GM12878 (cell line): ENCODE measurements around the gene TRIOBP. TPM values are rescaled to one million over a fixed set of nuclear protein-coding genes. Genes with fewer than 3 reads are reported as not detected.
A peak's percentile ranks its signal among the peaks of the same experiment; 100 is the strongest.

Experiments used
- ASH2L ChIP-seq: fragments of 300-600, 200-600 bp; sonication (generic); IDR thresholded peaks from 2 replicates; pipeline ENCODE4 v1.6.1; 2017; ENCODE audit warnings: low read depth, mild to moderate bottlenecking, borderline replicate concordance
- CBX5 ChIP-seq: sonication (generic); IDR thresholded peaks from 2 replicates; pipeline ENCODE4 v1.6.1; 2016; ENCODE audit warnings: low read depth, moderate library complexity, mild to moderate bottlenecking, inconsistent platforms
- ESRRA ChIP-seq: IDR thresholded peaks from 2 replicates; pipeline ENCODE4 v1.6.1; 2012; ENCODE audit warnings: mild to moderate bottlenecking, low read length, improper control_type of control experiment
- NR2F1 ChIP-seq: fragments of 450-650 bp; conservative IDR thresholded peaks from 2 replicates; pipeline ENCODE4 v1.6.1; 2017; ENCODE audit warnings: mild to moderate bottlenecking
- NRF1 ChIP-seq: conservative IDR thresholded peaks from 2 replicates; pipeline ENCODE4 v1.6.1; 2011; ENCODE audit warnings: mild to moderate bottlenecking, low read depth, low read length, improper control_type of control experiment
- RB1 ChIP-seq: fragments of 450-650 bp; formaldehyde crosslinking; IDR thresholded peaks from 2 replicates; pipeline ENCODE4 v1.6.1; 2017; ENCODE audit warnings: mild to moderate bottlenecking, borderline replicate concordance
- RBBP5 ChIP-seq: fragments of 200-600 bp; sonication (generic); conservative IDR thresholded peaks from 2 replicates; pipeline ENCODE4 v1.6.1; 2016
- RELA ChIP-seq: fragments of 450-650 bp; IDR thresholded peaks from 2 replicates; pipeline ENCODE4 v1.8.0; 2014; ENCODE audit warnings: borderline replicate concordance; ENCODE audit not compliant: partially characterized antibody
- RFX5 ChIP-seq: IDR thresholded peaks from 2 replicates; pipeline ENCODE4 v1.6.1; 2011; ENCODE audit warnings: low read depth, low read length, improper control_type of control experiment
- SIN3A ChIP-seq: IDR thresholded peaks from 2 replicates; pipeline ENCODE4 v1.6.1; 2012; ENCODE audit warnings: low read depth, low read length, improper control_type of control experiment
- SMARCA5 ChIP-seq: fragments of 450-650 bp; IDR thresholded peaks from 2 replicates; pipeline ENCODE4 v1.6.1; 2017; ENCODE audit warnings: mild to moderate bottlenecking
- SREBF1 ChIP-seq: IDR thresholded peaks from 2 replicates; pipeline ENCODE4 v1.6.1; 2012; ENCODE audit warnings: mild to moderate bottlenecking, low read length
- STAT1 ChIP-seq: fragments of 450-650 bp; conservative IDR thresholded peaks from 2 replicates; pipeline ENCODE4 v1.6.1; 2014; ENCODE audit warnings: antibody characterized with exemption, mild to moderate bottlenecking
- ZNF687 ChIP-seq: fragments of 450-650 bp; IDR thresholded peaks from 2 replicates; pipeline ENCODE4 v1.6.1; 2017; ENCODE audit warnings: mild to moderate bottlenecking, moderate library complexity
- polyA plus RNA-seq, 11 experiments: library from polyadenylated mRNA; depleted of rRNA in 4 of 11; unstranded in 6 of 11; stranded (reverse) in 5 of 11; fragments of >200 nt; fragmentation: Nextera tagmentation in 4 of 11; fragmentation: Illumina TruSeq in 1 of 11; extraction: Ambion mirVana in 4 of 11; extraction: Trizol in 1 of 11; gene quantifications; 1 replicate in 1 of 11; 2 replicates in 10 of 11; pipeline versions ENCODE4 v1.2.1 to v1.2.3, GENCODE V29; 2011 to 2016; ENCODE audit warnings: inconsistent platforms in 2 of 11, missing spikeins in 2 of 11, low read depth in 1 of 11
- total RNA-seq, 4 experiments: library from RNA; depleted of rRNA in 3 of 4; stranded (reverse); fragments of >200 nt in 3 of 4; fragmentation: Illumina TruSeq in 1 of 4; extraction: Trizol in 1 of 4; gene quantifications; 2 replicates each; pipeline versions ENCODE4 v1.2.1 to v1.2.3, GENCODE V29; 2013 to 2021
- TF ChIP-seq, protein P1 (sequence below): fragments of 450-650 bp; conservative IDR thresholded peaks from 2 replicates; pipeline ENCODE4 v1.6.1; 2017; ENCODE audit warnings: mild to moderate bottlenecking, moderate library complexity
- TF ChIP-seq, protein P2 (sequence below): IDR thresholded peaks from 2 replicates; pipeline ENCODE4 v1.6.1; 2012; ENCODE audit warnings: low read depth, low read length, improper control_type of control experiment

TRIOBP gene
- total and polyA plus RNA-seq, 10 of the 15 experiments (the other 5 are each of a cell fraction or from before 2014, with no cell fraction given): 0.21 to 23.6 (median 11.9) TPM

DNA sequence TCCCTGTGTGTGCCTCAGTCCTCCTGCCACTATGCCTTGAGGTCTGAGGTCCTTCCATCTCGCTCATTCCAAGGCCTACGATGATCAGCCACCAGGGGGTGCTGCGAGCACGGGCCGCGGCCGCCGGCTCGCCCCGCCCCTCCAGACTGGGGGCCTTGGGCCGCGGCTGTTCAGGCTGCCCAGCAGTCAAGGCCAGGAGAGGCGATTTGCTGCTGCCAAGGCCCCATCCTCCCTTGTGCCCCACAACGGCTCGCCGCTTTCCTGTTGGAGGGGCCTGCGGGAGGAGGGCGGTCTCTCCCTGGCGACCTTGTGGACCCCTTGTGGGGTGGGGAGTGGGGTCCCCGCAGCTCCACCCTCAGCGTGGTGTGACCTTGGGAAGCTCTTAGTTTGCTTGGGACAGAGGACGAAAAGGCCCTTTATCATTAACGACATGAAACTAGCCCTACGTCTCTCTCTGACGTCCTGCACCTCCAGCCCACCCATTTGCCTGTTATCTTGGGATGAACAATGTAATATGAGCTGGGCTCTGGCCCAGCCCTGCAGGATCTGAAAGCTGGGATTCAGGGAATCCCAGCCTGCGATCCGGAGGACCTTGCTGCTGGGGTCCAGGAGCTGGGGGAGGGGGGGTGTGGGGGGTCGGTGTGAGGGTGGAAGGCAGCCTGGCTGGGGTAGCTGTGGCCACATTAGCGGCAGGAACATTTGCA lies 121.0 kb downstream of the TRIOBP start (continued):
- TF ChIP-seq ZNF687 (no peak), RBBP5 (no peak), SIN3A (no peak), NRF1 (no peak), ESRRA (no peak), NR2F1 (no peak), RFX5 (no peak), RB1 (peak; percentile 59; the same call in 1 of the 2 replicates), RELA (no peak), SMARCA5 (peak; percentile 85), CBX5 (no peak), ASH2L (no peak), SREBF1 (no peak), STAT1 (no peak)
- TF ChIP-seq, protein P1, sequence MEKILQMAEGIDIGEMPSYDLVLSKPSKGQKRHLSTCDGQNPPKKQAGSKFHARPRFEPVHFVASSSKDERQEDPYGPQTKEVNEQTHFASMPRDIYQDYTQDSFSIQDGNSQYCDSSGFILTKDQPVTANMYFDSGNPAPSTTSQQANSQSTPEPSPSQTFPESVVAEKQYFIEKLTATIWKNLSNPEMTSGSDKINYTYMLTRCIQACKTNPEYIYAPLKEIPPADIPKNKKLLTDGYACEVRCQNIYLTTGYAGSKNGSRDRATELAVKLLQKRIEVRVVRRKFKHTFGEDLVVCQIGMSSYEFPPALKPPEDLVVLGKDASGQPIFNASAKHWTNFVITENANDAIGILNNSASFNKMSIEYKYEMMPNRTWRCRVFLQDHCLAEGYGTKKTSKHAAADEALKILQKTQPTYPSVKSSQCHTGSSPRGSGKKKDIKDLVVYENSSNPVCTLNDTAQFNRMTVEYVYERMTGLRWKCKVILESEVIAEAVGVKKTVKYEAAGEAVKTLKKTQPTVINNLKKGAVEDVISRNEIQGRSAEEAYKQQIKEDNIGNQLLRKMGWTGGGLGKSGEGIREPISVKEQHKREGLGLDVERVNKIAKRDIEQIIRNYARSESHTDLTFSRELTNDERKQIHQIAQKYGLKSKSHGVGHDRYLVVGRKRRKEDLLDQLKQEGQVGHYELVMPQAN: no peak
- TF ChIP-seq, protein P2, sequence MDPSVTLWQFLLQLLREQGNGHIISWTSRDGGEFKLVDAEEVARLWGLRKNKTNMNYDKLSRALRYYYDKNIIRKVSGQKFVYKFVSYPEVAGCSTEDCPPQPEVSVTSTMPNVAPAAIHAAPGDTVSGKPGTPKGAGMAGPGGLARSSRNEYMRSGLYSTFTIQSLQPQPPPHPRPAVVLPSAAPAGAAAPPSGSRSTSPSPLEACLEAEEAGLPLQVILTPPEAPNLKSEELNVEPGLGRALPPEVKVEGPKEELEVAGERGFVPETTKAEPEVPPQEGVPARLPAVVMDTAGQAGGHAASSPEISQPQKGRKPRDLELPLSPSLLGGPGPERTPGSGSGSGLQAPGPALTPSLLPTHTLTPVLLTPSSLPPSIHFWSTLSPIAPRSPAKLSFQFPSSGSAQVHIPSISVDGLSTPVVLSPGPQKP: no peak
